Measurements from ENCODE around the gene PKN3.

GRCh38 chr9:128685636-128686489, 16.4 kb upstream of the PKN3 start:
- TF ChIP-seq CTCF (IDR thresholded peaks at IDR 0.05): no peak
- no peak for TF ChIP-seq POLR2A (IDR thresholded peaks at IDR 0.05)
- TF ChIP-seq EP300 (IDR thresholded peaks at IDR 0.05): no peak
